Spleen (tissue), 13 donors: ENCODE data around the gene AAK1. TPM values are rescaled to one million over a fixed set of nuclear protein-coding genes. Genes with fewer than 3 reads are reported as not detected.

ENCODE experiments used
- DNase-seq: peaks from one replicate; pipeline ENCODE4 v3.0.0-alpha.2; 2020
- H3K27ac ChIP-seq, 8 donors: fragments of 200-600 bp; sonication (generic) in 7 of 8; 1 replicate in 4 of 8; 2 replicates in 4 of 8; pipeline versions ENCODE4 v1.5.0 to v1.8.0; 2016 to 2021; ENCODE audit warnings: inconsistent platforms in 4 of 8, mild to moderate bottlenecking in 4 of 8, moderate library complexity in 1 of 8
- H3K27me3 ChIP-seq, 7 donors: fragments of 200-600 bp; sonication (generic) in 6 of 7; replicated peaks in 1 of 7; 1 replicate in 4 of 7; 2 replicates in 3 of 7; pipeline versions ENCODE4 v1.5.0 to v1.8.0; 2016 to 2021; ENCODE audit warnings: inconsistent platforms in 3 of 7, mild to moderate bottlenecking in 1 of 7
- H3K36me3 ChIP-seq, 6 donors: fragments of 200-600 bp; sonication (generic) in 5 of 6; 1 replicate in 4 of 6; 2 replicates in 2 of 6; pipeline versions ENCODE4 v1.5.0 to v1.8.0; 2016 to 2021; ENCODE audit warnings: inconsistent platforms in 2 of 6
- H3K4me1 ChIP-seq, 6 donors: fragments of 200-600 bp; sonication (generic) in 5 of 6; 1 replicate in 3 of 6; 2 replicates in 3 of 6; pipeline versions ENCODE4 v1.5.0 to v1.8.0; 2016 to 2021; ENCODE audit warnings: inconsistent platforms in 3 of 6
- H3K4me3 ChIP-seq, 8 donors: fragments of 200-600 bp; sonication (generic) in 7 of 8; 1 replicate in 4 of 8; 2 replicates in 4 of 8; pipeline versions ENCODE4 v1.5.0 to v1.8.0; 2016 to 2021; ENCODE audit warnings: inconsistent platforms in 4 of 8, mild to moderate bottlenecking in 4 of 8, moderate library complexity in 2 of 8
- H3K9me3 ChIP-seq, 8 donors: fragments of 200-600 bp; sonication (generic) in 7 of 8; 1 replicate in 4 of 8; 2 replicates in 4 of 8; pipeline versions ENCODE4 v1.5.0 to v1.8.0; 2016 to 2021; ENCODE audit warnings: inconsistent platforms in 4 of 8
- CTCF ChIP-seq, 11 experiments: fragments of 200-600 bp in 7 of 11; fragments of 450-650 bp in 4 of 11; sonication (generic) in 4 of 11; IDR thresholded peaks in 8 of 11; conservative IDR thresholded peaks in 3 of 11; 1 replicate in 7 of 11; 2 replicates in 4 of 11; pipeline versions ENCODE4 v1.4.0 to v1.8.0; 2016 to 2021; ENCODE audit warnings: antibody characterized with exemption in 11 of 11, inconsistent platforms in 4 of 11, mild to moderate bottlenecking in 1 of 11
- POLR2A ChIP-seq, 3 donors: fragments of 450-650 bp; IDR thresholded peaks; one replicate each; pipeline ENCODE4 v1.5.1; 2017; ENCODE audit warnings: antibody characterized with exemption in 3 of 3, mild to moderate bottlenecking in 1 of 3
- POLR2AphosphoS5 ChIP-seq, 3 donors: sonication (generic); formaldehyde crosslinking; IDR thresholded peaks; one replicate each; pipeline ENCODE4 v1.5.1; 2017; ENCODE audit warnings: antibody characterized with exemption in 3 of 3
- WGBS, 5 donors: extraction: QIAGEN DNeasy Blood & Tissue Kit in 3 of 5; methylation state at CpG; one replicate each; pipeline versions ENCODE4 v1.1.5 to v1.1.7; 2013 to 2018; 5-methylcytosine and 5-hydroxymethylcytosine counted together
- intact Hi-C: fragments of 100-400 bp; cut with DNase I; formaldehyde crosslinking; loops from one replicate; pipeline ENCODE4 v1.15.0; 2023; ENCODE audit warnings: low total_unique reads
- long read RNA-seq, 2 donors: transcript quantifications; one replicate each; lab custom pipeline, GENCODE V29; 2026
- polyA plus RNA-seq, 3 donors: library from polyadenylated mRNA; stranded (reverse); fragments of 200-250 nt; gene quantifications; one replicate each; pipeline ENCODE4 v1.2.1, GENCODE V29; 2013
- total RNA-seq, 7 donors: library from RNA; depleted of rRNA in 3 of 7; stranded (reverse); fragments of >200 nt in 3 of 7; fragmentation: NEBNext Ultra II Directional in 4 of 7; extraction: Animal tissue kit (Norgen Biotek cat#: 25700) in 4 of 7; gene quantifications; one replicate each; pipeline versions ENCODE4 v1.1.0 to v1.2.1, GENCODE V29; 2016 to 2021
- donor health status: healthy with polysubstance abuse.
- donor health status: DM: no; HTN: no; CAD: no; lungs with moderate emphysema.
- donor health status: DM: no; HTN: no; CAD: no.
- donor health status: Bipolar disorder and iron deficiency.
- donor health status: healthy.
- donor health status: DM: no; HTN: no; CAD: no.
- donor health status: DM: yes; HTN: yes; CAD: no.

Gene AAK1
- total RNA-seq, result 10 to 100 TPM; 57.7 to 95.1 (median 88.4) TPM
- polyA plus RNA-seq, result 10 to 100 TPM in 2 of 3 donors, 1 to 10 TPM in 1; 8.3 to 29.9 (median 10.9) TPM
- long read RNA-seq, donor 1, partial matches to known transcripts, result 57 of 72 reads
- long read RNA-seq, donor 1, other reads (novel, unspliced or antisense), result 12 of 72 reads
- long read RNA-seq, donor 2, partial matches to known transcripts, result 0 of 1 reads
- long read RNA-seq, donor 2, other reads (novel, unspliced or antisense), result 0 of 1 reads

- no peaks in the 10 kb centered on the region for H3K9me3 ChIP-seq
- intact Hi-C loops, result no loop called here
- peaks cover 0 to 39% (median 0%) of the 10 kb centered on the region in 7 donors for H3K27me3 ChIP-seq
- 0% methylated on average over 56 to 80 of the region's 81 CpGs for WGBS, 5 donors
- peak; percentile 97 for DNase-seq
- peak within 1 kb of the TSS; percentile 87 to 98 (median 96) for H3K27ac ChIP-seq
- H3K36me3 ChIP-seq, result no peaks in the 10 kb centered on the region
- H3K4me1 ChIP-seq, result peaks cover 36 to 88% (median 77%) of the 10 kb centered on the region in 6 donors
- H3K4me3 ChIP-seq, result peak within 1 kb of the TSS; percentile 68 to 93 (median 86)
- TF ChIP-seq POLR2A (IDR thresholded peaks at IDR 0.05), result peak in 1 of 3 donors; percentile 63
- TF ChIP-seq POLR2AphosphoS5 (IDR thresholded peaks at IDR 0.05), result peak; percentile 78 to 91 (median 84)
- TF ChIP-seq CTCF (IDR thresholded peaks at IDR 0.05 in 8 of 11, conservative IDR thresholded peaks at IDR 0.05 in 3 of 11), result peak in 1 of 11 experiments; percentile 5
Observed at GRCh38 chr2:69643602-69644505, at the start of gene AAK1. TSS of gene AAK1 (minus strand) at chr2:69643739. CDS start at chr2:69643040, 699 bp downstream.

GRCh38 chr2:69692424-69692823, 48.9 kb upstream of the AAK1 start:
- intact Hi-C loops, result no loop called here
- Histone ChIP-seq H3K4me3 (no peak overlapping the region), H3K9me3 (no peaks in the 10 kb centered on the region), H3K4me1 (peaks cover 11 to 72% (median 38%) of the 10 kb centered on the region in 6 donors), H3K27me3 (peaks cover 0 to 14% (median 0%) of the 10 kb centered on the region in 7 donors), H3K36me3 (no peaks in the 10 kb centered on the region), H3K27ac (peak overlapping the region in 3 of 8 donors; percentile 74 to 85 (median 75))
- 94 to 99% (median 96%) methylated on average over 2 of the region's 2 CpGs for WGBS, 5 donors
- TF ChIP-seq CTCF (IDR thresholded peaks at IDR 0.05 in 8 of 11, conservative IDR thresholded peaks at IDR 0.05 in 3 of 11), result no peak
- TF ChIP-seq POLR2AphosphoS5 (IDR thresholded peaks at IDR 0.05), result no peak
- TF ChIP-seq POLR2A (IDR thresholded peaks at IDR 0.05), result no peak
- no peak for DNase-seq

- intact Hi-C loops, result no loop called here
- WGBS, 5 donors, result 89 to 93% (median 91%) methylated on average over 2 of the region's 2 CpGs
Observed at GRCh38 chr2:69689969-69690368, 46.4 kb upstream of the AAK1 start.

More at GRCh38 chr2:69689969-69690368, 46.4 kb upstream of the AAK1 start:
- Histone ChIP-seq H3K4me3 (no peak overlapping the region), H3K27me3 (peaks cover 0 to 8% (median 0%) of the 10 kb centered on the region in 7 donors), H3K27ac (peak overlapping the region in 2 of 8 donors; percentile 29 to 34), H3K9me3 (no peaks in the 10 kb centered on the region), H3K4me1 (peaks cover 5 to 59% (median 32%) of the 10 kb centered on the region in 6 donors), H3K36me3 (no peaks in the 10 kb centered on the region)
- no peak for TF ChIP-seq POLR2AphosphoS5 (IDR thresholded peaks at IDR 0.05)
- TF ChIP-seq CTCF (IDR thresholded peaks at IDR 0.05 in 8 of 11, conservative IDR thresholded peaks at IDR 0.05 in 3 of 11), result no peak
- no peak for TF ChIP-seq POLR2A (IDR thresholded peaks at IDR 0.05)
- DNase-seq, result no peak
